GM18499 (cell line): Measurements from ENCODE around the gene ATP2C1.
"Not testable (repeated sequence)": the region's sequence is repeated elsewhere in the genome, so short reads cannot be mapped to it uniquely, and the experiment has no call there.

Experiments used
- ATAC-seq: cut with Tn5 transposase; IDR thresholded peaks from one replicate; pipeline ENCODE4 v1.9.1; 2021; ENCODE audit warnings: moderate number of reproducible peaks; ENCODE audit not compliant: insufficient read depth, unreplicated experiment

The ATP2C1 gene, protein sequence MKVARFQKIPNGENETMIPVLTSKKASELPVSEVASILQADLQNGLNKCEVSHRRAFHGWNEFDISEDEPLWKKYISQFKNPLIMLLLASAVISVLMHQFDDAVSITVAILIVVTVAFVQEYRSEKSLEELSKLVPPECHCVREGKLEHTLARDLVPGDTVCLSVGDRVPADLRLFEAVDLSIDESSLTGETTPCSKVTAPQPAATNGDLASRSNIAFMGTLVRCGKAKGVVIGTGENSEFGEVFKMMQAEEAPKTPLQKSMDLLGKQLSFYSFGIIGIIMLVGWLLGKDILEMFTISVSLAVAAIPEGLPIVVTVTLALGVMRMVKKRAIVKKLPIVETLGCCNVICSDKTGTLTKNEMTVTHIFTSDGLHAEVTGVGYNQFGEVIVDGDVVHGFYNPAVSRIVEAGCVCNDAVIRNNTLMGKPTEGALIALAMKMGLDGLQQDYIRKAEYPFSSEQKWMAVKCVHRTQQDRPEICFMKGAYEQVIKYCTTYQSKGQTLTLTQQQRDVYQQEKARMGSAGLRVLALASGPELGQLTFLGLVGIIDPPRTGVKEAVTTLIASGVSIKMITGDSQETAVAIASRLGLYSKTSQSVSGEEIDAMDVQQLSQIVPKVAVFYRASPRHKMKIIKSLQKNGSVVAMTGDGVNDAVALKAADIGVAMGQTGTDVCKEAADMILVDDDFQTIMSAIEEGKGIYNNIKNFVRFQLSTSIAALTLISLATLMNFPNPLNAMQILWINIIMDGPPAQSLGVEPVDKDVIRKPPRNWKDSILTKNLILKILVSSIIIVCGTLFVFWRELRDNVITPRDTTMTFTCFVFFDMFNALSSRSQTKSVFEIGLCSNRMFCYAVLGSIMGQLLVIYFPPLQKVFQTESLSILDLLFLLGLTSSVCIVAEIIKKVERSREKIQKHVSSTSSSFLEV

DNA sequence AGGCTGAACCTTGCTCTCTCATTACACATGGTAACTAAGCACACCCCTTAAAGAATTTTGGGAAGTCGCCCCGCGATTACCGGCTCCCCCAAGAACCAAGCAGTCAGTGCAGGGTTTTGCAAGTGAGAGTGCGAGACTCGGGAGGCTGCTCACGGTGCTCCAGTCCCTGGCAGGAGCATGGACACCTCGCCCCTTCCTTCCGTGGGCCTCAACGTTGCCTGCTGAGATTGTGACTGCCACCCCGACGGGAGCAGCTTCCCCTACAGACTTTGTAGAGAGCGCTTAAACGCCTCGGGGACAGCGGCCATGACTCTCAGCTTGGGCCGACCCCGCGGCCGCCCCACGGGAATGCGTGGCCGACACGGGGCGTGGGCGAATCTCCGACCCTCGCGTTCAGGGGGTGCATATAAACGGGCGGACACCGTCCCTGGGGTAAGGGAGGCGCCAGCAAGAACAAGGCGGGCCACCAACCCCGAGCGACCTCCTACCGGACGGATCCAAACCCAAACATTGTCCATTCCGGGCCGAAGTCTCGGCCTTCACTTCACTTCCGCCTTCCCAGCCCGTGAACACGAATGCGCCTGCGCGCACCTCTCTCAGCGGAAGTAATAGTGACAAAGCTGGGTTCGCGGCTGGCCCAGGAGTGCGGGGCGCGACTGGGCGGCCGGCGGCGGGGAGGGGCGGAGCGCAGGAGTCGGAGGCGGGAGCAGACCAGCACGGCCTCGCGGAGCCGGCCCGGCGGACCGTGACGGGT, at the start of gene ATP2C1:
Gene ATP2C1 (plus strand): TSS at position 709 of the 754 bp plus-strand sequence. CDS start 686 bp downstream, outside the sequence.
- ATAC-seq = peak; percentile 49

DNA sequence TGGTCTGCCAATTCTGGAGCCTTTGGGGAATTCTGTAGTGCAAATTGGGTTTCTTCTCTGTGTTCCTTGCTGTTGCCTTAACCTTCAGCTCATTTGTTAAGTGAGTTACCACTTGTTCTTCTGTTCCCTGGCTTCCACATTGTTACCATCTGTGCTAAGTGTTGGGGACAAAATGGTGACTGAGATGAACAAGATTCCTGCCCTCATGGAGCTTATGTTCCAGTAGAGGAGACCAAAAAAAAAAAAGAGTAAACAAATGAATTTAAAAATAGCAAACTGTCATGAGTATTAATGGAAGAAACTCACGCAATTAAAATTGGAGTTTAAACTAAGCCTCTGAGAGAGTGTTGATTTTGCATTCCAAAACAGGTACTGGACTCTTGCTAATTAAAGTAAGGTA, 49.4 kb upstream of the ATP2C1 start:
- no peak for ATAC-seq

DNA sequence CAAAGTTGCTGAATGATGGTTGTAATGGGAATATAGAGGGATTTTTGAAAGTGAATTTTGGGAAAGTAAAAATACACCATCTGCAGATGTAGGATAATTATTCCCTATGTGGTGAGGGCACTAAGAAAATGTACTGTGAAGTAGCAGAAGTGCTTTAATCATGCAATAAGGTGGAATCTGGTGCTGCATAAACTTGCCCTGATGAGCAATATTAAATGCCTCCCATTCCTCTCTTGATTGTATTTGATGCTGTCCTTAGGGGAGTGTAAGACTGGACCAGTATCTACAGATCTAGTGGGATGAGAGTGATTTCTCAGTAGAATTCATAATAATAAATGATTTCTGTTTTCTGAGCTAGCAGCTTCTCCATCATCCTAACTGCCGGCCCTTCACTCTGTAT, 47.7 kb upstream of the ATP2C1 start:
- ATAC-seq = no peak

DNA sequence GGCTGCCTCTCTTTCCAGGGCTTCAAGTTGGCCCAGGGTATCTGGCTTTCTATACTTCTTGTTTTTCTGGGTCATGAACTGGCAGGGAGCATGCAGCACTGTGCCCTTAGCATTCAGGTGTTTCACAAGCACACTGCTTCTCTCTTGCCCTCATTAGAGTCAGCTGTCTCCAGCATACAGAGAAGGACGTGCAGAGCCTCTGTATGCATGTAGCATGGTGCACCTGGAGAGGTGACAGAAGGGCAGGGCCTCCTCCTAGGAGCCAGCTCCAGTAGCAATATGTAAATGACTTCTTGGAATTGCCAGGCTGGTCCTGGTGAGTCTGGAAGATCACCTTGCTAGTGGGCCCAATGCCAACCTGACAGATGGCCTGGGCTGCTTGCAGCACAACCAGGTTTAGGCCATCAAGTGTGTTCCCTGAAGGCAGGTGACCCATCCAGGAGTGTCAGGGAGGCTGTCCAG, 44.8 kb upstream of the ATP2C1 start:
- no peak for ATAC-seq

DNA sequence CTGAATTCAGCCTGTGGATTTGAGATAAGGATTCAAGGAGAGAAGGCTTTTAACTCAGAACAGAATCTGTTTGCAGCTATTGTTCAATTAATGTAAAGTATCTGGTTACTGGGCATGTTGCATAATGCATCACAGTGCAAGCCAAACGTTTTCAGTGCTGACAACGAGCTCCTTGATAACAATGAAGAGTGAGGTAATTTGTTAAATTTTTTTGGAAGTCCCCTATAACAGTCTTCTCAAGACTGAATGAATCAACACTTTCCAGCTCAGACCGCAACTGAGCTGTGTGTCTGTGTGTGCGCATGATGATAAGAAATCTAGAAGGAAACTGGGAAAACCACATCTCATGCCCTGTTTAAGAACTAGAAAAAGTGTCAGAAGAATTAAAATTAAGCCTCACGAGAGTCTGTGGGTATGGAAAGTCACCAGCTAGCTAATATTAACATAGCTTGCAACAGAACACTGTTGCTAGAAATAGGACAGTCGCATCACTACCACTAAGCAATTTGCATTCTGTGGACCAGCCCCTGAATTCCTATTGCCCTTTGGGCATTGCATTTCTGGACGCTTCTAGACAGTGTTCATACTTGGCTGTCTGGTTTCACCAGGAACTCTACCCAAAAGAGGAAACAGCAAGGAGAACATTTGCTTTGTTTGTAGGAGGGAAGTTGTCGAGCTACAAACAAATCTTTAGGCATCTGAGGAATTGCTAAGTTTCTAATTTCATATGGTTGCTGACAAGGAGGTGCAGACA, 43.7 kb upstream of the ATP2C1 start:
- ATAC-seq = peak; percentile 66

DNA sequence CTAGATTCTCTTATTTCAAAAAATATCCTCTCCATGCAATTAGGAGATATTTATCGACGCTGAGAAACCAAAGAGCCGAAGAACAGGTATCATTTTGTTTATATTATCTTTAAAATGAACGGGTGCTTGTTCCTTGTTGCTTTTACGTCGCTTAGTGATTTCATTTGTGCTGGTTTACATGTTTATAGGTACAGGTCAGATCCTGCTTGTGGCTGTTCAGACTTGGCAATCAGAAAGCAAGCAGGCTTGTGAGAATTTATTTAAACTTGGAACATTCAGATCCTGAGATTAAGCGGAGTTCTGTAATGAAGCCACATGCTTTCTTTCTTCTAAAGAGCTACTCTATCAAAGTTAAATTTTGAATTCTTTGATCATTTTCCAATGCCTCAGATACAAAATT, 43.0 kb upstream of the ATP2C1 start:
- ATAC-seq = no peak

DNA sequence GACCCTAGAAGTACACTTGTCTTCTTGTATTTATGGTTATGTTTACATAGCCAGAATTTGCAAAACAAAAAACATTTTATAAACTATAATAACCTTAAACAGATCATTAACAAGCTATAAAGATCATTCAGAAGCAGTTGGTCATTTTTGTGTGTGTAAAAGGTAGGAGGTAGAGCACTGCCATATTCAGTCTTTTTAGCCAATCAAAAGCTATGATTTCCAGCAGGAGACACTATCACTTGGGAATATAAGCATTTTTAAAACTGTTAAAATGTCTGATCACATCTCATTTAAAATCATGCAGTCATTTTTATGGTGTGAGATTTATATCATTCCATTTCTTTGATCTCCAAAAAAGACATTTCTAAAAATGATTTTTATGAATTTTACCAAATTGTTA, 42.6 kb upstream of the ATP2C1 start:
- ATAC-seq = no peak

DNA sequence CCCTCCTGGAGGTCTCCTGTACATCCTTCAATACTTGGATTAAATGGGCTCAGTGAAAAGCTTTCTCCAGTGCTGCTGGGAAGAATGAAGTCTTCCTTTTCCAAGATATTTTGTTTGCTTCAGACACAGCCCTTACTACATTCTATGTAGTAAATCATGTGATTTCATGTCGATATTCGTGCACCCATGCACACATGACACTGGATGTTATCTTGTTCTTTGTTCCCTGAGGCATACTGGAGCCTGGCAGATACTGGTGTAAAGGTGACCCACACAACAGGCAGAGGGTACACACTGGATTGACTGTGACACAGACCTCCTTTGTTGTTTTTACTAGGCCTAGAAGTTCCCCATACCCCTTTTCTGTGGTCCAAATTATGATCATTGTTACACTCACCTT, 40.3 kb upstream of the ATP2C1 start:
- ATAC-seq = no peak

DNA sequence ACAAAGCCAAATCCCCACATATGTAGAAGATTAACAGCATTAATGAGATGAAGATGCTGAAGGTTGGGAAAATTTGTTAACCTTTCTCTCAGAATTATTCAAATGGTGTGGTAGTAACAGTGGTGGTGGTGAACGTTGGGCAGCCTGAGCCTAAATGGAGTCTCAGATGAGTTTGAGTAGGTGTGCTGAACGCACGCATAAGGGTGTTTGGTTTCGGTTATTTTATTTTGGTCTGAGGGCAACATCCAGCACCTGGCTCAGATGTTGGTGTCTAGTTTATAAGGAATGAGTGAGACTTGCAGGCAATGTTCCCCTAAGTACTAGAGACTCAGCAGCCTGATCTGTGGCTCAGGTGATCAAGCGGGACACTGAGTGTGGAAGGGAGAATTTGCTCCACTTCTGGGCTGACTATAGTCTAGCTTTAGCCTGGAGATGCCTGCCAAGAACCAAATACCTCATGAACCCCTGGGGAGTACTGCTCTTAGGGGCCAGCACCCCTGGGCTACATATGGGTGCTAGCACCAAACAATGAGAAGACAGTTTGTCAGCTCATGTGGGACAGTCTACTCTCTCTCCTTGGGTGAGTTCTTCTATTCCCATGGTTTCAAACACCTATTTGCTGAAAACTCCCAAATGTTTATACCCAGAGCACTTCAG, 39.5 kb upstream of the ATP2C1 start:
- peak; percentile 25 for ATAC-seq

DNA sequence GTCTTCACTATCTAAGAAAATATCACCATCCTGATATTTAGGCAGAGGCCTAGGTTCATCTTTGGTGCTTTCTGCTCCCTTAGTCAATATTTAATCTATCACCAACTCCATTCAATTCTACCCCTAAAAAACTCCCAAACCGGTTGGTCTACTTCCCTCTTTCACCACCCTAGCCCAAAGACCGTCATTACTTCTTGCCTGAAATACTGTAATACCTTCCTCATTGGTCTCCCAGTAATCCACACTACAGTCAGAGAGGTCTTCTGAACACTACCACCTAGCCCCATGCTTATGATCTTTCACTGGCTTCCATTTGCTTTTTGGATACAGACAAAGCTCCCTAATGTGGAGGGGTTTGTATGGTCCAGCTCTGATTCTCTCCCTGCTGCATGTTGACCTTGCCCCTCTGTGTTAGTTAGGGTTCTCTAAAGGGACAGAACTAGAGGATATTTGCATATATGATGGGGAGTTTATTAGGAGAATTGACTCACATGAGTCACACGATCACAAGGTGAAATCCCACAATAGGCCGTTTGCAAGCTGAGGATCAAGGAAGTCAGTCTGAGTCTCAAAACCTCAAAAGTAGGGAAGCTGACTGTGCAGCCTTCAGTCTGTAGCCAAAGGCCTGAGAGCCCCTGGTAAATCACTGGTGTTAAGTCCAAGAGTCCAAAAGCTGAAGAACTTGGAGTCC, 36.4 kb upstream of the ATP2C1 start:
- ATAC-seq = no peak

DNA sequence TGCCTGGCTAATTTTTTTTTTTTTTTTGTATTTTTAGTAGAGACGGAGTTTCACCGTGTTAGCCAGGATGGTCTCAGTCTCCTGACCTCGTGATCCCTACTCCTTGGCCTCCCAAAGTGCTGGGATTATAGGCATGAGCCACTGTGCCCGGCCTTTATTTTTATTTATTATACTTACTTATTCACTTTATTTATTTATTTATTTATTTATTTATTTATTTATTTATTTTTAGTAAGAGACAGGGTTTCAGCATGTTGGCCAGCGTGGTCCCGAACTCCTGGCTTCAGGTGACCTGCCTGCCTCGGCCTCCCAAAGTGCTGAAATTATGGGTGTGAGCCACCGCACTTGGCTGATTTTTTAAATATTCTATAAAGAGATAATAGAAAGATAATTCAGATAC, 31.8 kb upstream of the ATP2C1 start:
- ATAC-seq = not testable (repeated sequence)

DNA sequence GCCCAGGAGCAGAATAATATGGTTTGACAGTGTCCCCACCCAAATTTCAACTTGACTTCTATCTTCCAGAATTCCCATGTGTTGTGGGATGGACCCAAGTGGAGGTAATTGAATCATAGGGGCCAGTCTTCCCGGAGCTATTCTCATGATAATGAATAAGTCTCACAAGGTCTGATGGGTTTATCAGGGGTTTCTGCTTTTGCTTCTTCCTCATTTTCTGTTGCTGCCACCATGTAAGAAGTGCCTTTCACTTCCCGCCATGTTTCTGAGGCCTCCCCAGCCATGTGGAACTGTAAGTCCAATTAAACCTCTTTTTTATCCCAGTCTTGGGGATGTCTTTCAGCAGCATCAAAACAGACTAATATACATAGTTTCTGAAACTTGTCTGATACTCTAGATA, 28.4 kb upstream of the ATP2C1 start:
- no peak for ATAC-seq

DNA sequence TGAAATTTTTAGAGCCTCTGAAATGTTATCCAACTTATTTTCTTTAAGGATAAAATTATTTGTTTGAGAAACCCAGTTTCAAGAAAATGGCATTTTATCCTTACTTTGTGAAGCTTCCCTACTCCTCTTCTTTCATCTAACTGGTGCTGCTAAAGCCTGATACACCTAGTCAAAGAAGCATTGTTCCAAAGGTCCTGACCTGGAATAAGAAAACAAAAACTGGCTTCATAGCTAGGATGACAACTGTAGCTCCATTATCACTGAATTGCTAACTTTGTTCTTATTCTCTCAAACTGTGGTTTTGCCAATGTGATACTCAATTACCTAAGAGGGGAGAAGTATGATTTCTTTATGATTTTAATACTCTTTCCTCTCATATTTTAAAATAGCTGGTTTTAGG, 27.6 kb upstream of the ATP2C1 start:
- no peak for ATAC-seq

DNA sequence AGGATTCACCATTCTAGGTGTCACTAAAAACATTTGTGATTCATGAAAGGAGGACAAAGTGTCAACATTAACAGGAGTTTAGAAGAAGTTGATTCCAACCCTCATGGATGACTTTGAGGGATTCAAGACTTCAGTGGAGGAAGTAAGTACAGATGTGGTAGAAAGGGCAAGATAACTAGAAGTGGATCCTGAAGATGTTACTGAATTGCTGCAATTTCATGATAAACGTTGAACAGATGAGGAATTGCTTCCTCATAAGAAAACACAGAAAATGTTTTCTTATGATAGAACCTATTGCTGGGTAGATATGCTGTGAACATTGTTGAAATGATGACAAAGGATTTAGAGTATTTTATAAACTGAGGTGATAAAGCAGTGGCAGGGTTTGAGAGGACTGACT, 23.5 kb upstream of the ATP2C1 start:
- no peak for ATAC-seq

DNA sequence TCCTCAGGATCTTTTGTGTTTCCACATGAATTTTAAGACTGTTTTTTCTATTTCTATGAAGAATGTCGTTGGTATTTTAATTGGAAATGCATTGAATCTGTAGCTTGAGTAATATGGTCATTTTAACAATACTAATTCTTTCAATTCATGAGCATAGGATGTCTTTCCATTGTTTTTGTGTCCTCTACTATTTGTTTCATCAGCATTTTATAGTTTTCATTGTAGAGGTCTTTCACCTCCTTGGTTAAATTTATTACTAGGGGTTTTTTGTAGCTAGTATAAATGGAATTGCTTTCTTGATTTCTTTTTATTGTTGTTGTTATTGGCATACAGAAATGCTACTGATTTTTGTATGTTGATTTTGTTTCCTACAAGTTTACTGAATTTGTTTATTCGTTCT, 17.3 kb upstream of the ATP2C1 start:
- ATAC-seq = no peak

DNA sequence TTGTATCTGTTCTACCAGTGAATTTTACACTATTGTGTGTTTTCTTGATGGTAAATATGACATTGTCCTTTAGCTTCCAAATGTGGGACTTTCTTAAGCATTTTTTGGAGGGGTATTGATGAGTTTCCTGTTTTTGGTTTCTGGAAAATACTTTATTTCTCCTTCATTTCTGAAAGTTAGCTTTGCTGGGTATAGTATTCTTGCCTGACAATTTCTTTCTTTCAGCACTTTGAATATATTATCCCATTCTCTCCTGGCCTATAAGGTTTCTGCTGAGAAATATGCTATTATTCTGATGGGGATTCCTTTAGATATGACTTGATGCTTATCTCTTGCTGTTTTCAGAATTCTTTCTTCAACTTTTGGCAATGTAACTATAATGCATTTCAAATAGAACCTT, 15.4 kb upstream of the ATP2C1 start:
- no peak for ATAC-seq

DNA sequence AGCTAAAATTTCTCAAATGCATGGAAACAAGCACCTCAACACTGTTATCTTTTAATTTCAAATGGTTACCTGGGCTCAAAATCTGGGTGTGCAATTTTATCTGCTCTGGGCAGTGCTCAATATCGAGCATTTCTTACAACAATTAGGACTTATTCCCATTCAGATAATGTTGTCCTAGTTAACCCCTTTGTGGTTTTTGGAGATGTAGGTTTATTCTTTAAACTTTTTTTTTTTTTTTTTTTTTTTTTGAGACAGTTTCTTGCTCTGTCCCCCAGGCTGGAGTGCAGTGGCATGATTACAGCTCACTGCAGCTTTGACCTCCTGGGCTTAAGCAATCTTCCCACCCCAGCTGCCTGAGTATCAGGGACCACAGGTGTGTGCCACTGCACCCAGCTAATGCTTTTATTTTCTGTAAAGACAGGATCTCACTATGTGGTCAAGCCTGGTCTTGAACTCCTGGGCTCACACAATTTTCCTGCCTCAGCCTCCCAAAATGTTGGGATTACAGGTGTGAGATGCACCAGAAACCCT, 4.4 kb upstream of the ATP2C1 start:
- no peak for ATAC-seq

DNA sequence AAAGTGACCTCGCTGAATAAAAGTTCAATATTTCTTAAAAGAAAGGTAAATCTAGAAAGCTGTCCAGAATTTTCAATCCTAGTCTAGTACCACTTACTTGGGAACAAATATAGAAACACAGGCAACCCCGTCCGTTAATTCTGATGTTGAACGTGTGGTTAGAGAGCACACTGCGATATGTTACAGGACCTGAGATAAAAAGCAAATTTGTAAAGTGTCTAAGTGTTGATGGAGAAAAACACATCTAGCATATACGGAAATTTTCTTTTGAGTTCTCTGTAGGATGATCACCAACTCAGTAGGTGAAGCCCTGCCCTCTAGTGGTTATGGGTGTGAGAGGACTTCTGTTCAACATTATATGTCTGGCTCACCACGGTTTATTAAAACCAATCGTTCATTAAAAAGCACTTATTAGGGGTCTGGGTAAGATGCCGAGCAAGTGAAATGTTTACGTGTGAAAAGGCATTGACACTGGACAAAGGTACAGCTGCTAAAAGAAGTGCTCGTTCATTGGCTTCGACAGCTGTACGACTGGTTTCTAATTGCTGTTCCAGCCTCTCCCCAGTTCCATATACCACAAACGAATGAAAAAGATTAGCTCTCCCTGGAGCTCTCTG, 1.0 kb upstream of the ATP2C1 start:
- ATAC-seq = peak; percentile 32
